HG03139 (cell line): ENCODE data around the gene SEPTIN2.
"Not testable (repeated sequence)": the region's sequence is repeated elsewhere in the genome, so short reads cannot be mapped to it uniquely, and the experiment has no call there.

ENCODE experiments used
- ATAC-seq: cut with Tn5 transposase; IDR thresholded peaks from one replicate; pipeline ENCODE4 v1.9.1; 2021; ENCODE audit not compliant: unreplicated experiment

Gene SEPTIN2

DNA sequence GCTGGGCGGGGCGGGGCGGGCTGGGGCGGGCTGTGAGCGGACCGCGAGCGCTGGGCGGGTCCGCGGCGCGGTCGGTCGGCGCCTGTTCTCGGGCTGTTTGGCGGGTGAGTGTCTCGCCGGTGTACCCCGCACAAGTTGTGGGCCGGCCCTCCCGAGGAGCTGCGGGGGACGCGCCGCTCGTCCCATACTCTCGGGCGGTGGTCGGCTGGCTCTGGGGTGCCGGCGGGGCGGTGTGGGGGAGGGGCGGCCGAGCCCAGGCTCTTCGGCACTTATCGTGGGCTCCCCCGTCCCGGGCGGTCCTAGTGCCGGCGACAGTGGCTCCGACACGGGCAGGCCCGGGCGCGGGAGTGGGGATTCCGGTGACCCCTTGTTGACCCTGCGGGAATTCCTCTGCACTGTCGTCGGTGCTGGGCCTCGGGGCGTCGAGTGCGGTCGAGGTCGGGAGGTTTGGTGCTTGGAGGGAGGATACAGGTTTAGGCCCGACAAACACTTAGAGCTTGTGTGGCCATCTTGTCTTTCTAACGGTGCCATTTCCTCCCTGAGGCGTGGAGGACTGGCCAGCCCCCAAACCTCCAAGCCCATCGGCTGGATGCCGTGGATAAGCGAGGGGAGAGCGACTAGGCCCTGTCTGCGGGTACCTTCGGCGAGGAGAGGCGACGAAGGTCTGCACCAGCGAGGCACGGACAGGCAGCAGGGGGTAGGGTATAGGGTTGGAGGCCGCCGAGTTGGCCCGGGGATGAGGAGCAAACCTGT is at the start of gene SEPTIN2:
Gene SEPTIN2, plus strand, starts transcription at position 47 of the 753 bp plus-strand sequence. CDS start 8,308 bp downstream, outside the sequence.
- ATAC-seq: peak; percentile 32

DNA sequence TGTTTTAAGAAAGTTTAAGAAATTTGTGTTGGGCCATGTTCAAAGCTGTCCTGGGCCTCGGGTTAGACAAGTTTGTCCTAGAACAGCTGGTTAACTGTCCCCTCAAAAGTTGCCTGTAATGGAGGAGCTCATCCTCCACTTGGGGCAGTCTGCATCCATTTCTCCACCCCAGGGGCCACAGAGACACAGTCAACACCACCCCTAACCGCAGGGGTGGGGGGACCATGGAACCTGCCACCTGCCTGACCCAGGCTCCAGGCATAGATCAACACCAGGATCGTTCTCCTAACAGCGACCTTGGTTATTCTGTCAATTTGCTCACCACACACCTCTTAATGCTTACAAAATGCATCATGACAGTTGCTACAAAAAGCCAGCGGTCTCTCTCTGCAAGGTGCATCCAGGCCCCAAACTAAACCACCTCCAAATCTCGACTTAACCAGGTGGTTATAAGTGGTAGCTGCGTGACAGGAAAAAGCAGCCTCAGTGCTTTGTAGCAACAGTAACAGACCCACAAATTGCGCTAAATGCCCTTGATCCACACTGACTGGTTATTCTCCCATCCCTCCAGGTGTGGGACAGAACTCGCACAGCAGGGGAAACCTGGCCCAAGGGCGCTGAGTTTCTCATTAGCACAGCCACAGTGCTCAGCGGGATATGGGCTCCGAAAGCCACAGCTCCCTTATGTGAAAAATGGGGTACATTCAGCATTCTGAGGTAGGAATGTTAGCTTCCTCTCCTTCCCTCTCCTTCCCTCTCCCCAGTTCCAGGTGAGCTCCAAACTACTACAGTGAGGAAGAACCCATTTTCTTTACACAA is 48.3 kb upstream of the SEPTIN2 start:
- no peak for ATAC-seq

DNA sequence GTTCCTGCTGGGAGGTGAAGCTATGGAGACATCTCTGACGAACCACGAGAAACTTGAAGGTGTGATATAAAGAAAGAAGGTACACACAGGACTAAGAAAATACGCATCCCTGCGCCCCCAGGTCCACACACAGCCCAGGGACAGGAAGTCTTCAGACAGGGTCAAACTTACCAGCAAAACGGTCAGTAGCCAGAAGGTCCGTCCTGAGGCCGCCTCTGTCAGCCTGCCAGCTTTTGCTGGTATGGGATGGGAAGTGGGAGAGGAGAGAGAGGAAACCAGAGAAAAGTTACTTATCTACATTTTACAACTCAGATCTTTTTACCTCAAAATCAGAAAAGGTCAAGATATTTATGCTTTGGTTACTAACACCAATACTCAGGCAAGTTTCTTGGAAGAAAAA is 47.4 kb upstream of the SEPTIN2 start:
- ATAC-seq: no peak

DNA sequence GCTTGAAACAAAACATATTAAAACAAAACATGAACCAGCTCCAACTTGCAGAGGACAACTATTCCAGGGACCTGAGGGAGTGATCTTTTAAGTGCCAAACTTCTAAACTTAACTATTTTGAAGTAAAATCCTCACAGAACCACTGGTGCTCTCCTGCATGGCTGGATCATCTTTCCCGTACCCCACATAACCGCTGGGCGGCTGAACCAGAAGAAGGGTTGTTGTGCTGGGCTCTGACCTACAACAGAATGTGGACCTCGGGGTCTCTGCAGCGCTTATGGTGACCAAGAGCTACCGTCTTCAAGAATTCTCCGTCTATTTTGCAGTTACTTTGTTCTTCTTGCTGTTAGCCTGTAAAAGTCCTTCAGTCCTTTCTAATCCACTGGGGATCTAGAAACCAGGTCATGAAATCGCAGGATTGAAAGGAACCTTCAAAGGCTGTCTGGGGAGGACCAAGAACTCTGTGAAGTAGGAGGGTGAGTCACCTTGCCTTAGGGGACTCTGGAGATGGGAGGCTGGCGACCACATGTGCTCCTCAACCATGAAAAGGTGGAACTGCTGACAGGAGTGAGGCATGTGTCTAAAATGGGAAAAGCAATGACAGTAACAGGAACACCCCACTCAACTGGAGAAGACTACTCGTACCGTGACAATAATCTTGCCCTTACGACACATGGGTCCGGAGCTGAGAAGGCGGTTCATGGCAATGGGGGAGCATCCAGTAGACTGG is 46.8 kb upstream of the SEPTIN2 start:
- no peak for ATAC-seq

DNA sequence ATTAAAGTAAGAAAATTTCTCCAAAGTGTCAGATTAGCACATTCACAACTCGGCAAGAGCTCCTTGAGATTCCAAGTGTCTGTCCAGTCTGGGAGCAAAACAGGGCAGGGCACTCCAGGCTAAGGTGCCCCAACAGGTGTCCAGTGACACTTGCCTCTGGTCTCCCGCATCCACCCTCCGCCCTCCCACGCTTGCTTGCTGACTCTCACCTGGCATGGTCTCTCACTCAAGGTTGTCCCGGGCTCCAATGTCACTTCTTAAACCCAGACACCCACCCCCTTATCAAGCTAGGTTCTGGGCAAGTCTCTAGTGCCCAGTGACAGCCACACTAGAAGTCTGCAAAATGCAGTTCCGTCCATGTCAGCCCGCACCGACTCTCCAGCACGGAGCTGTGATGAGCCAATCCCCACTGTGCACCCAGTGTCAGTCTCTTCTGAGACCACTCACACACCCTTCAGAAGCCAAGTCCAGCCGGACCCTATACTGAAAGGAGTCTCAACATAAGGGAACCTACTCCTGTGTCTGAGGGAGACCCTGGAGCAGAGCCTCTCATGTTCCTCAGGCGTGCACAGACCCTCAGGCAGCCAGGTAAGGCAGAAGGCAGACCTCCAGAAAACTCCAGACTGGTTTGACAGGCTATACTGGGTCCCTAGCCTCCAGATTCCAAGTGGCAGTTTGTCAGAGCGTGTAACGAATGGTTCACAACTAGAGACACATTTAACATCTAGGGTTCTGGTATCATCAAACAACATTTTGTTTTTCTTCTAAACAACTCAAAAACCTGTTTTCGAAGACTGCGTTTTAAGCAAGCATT is 45.8 kb upstream of the SEPTIN2 start:
- no peak for ATAC-seq

DNA sequence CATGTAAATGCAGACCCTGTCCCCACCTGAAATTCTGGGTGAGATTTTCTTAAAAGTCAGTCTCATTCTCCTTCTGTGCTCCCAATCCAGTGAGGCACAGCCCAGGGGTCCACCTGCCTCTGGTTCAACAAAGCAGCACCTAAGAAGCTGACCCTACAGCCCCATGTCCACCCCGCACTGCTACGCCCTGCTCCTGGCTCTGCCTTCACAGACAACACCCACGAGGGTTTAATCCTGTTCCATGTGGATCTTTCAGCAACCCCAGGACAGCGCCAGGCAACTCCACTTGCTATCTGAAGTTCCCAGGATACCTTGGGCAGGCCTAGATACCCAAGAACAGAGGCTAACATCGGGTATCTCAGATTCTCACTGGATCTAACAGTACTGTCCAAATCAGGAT is 45.2 kb upstream of the SEPTIN2 start:
- ATAC-seq: no peak

DNA sequence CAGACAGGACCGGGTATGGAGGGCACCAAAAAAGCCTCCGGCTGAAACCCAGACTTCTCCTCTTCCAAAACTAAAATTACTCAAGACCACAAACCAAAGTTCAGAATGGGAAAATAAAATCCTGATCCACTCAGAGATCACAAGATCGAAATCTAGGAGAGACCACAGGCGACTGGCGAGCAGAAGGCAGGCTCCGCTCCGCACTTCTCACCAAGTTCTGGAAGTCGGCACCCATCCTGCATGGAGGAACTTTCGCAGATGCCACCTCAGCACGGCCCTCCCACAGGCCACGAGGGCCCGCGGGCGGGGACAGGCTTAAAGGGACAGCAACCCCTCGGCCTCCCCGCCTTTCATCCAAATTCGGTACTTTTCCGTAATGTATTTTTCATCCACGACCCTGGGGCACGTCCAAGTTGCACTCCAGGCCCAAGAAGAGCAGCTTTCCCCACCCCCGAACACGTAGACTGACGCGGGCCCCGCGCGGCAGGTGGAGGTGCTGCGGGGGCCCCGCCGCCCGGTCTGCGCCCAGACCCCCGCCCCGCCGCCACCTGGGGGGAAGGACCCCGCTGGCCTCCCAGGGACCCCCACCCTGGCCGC is 43.9 kb upstream of the SEPTIN2 start:
- ATAC-seq: peak; percentile 48

DNA sequence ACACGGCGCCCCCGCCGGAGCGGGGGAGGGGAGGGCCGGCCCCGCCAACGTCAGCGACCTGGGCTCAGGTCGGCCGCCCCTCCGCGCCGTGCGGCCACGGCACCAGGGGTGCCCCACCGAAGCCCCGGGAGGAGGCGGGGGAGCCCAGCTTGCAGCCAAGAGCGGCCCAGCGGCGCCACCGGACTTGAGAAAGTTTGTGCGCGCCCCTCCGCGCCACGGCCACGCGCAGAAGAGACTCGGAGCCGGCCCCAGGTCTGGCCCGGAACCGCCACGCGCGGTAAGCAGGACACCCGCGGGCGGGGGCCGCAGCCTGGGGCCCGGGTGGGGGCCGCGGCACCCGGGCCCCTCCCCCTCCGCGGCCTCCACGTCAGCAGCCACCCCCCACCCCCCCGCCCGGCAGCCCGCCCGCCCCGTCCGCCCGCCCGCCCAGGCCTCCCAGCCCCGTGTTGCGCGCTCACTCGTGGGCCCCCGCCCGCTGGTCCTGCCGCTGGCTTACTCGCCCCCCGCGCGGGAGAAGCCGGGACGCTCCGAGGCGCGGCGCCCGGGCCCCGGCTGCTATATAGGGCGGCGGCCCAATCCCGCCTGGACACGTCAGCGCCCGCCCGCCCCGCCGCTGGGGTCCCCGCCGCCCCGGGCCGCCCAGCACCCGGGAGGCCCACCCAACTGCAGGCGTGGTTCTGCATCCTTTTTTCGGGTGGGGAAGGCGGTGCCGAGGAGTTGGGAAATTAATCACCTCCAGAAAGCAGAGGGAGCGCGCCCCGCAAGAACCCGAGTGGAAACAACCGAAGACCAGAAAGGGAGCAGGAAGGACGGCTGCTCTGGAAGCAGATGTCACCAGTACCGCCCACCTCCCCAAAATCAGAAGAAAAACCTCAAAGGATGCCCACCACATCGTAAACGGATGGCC is 43.2 kb upstream of the SEPTIN2 start:
- peak; percentile 45 for ATAC-seq

DNA sequence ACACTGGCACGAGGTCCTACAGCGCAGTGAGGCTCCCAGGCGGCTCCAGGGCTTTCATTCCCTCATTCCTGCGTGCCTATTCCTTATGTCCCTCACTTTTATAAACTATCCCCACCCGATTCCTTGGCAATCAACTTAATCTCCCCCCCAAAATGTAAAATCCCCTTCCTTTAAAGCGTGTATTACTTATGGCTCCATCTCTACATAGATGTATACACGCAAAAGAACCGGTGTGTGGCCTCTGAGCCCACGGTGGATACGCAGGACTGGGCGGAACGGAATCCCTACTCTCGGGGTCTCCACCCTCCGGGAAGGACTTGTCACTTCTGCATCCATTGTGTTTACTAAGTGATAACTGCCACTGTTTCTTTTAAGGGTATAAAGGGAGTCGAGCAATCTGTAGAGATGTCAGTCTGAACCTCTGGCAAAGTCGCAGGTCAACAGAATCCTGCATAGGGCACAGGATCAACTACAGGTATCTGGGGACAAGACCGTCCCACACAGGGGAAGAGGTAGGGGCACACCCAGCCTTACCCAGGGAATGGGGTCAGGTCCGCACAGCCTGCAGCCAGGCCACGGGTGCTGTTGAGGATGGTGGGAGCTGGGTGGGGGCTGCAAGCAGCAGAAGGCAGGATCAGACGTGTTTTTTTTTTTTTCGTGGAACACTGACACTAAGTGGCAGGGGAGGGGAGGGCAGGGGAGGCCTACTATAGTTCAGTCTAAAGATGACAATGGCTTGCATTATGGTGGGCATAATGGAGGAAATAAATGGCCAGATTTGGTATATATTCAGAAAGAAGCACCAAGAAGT is 42.3 kb upstream of the SEPTIN2 start:
- no peak for ATAC-seq

DNA sequence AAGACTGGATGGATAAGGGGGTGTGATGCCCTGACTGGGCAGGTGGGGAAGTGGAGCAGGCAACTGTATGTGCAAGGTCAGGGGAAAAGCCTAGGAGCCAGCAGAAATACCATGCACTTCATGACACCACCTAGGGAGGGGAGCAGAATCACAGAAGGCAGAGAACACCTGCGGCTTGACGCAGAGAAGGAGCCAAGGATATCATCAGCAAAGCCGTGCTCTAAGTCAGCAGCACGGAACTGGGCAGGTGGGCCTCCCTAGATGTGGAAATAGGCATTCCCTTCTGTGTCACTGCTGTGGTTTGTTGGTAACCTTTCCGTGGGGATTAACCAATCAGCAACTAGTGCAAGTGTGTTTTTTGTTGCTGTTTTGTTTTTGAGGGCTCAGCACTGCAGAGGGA is 41.6 kb upstream of the SEPTIN2 start:
- no peak for ATAC-seq

DNA sequence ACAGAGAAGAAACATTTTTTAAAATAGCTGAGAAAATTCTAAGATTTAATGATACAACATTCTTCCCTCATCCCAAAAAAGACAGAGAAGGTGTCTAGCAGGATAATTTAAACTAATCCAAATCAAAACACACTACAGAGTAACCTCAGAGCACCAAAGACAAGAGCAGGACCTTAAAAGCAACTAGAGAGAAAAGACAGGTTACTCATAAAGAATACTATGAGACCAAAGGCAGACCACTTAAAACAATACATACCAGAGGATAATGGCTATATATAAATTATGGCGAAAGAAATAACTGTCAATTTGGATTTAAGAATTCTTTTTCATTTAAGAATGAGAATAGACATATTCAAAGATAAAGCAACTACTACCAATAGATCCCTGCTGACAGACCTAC is 40.2 kb upstream of the SEPTIN2 start:
- ATAC-seq: no peak

DNA sequence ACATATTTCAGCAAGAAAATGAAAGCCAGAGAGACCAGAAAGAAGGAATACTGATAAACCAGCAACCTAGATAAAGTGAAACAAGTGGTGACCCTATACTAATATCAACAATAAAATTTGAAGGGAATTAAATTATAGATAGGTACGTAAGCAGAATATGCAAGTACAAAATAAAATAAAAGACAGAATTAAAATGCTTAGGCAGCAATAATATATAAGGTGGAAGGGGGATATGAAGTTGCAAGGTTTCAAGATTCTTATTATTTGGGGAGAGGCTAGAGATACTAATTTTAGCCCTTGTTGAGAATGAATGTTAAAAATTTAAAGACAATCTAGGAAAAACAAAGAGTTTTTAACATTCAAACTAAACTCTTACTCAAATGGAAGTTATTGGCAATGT is 39.8 kb upstream of the SEPTIN2 start:
- no peak for ATAC-seq

DNA sequence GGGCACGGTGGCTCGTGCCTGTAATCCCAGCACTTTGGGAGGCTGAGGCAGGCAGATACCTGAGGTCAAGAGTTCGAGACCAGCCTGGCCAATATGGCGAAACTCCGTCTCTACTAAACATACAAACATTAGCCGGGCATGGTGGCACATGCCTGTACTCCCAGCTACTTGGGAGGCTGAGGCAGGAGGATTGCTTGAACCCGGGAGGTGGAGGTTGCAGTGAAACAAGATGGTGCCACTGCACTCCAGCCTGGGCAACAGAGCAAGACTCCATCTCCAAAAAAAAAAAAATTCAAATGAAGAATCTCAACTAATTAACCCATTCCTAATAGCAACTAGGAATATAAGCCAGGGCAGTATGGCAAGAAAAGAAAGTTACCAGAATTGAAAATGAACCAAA is 37.4 kb upstream of the SEPTIN2 start:
- ATAC-seq: not testable (repeated sequence)

DNA sequence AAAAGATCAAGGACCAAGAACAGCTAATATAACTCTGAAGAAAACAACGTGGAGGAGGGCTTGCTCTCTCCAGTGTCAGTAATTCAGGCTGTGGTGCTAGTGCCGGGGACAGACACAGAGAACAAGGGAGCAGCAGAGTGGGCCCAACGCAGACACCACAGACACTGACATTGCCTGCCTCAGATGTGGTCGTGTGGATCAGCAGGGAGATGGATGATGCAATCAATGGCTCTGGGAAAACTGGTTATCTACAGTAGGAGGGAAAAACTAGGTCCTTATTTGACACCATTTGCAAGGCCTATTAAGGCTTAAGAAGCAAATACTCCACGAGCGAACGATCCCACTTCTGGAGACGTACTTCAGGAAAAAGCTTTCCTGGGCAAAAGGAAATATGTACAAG is 36.3 kb upstream of the SEPTIN2 start:
- ATAC-seq: no peak

DNA sequence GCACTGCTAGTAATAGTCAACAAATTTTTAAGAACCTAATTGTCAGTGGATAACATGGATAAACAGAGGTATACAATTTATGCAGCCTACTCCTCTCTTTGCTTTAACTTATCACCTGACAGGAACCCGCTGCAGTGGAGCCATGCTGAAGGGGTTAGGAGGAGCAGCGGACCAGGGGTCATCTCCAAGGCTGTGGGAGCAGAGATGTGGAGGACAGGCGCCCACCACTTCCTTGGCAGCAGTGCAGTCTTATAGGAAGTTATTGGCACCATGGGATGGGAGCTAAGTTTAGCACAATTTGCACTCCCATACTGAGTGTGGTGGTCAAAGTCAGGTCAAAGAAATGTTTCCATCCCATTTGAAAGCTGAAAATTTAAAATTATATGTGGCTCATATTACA is 35.9 kb upstream of the SEPTIN2 start:
- no peak for ATAC-seq

DNA sequence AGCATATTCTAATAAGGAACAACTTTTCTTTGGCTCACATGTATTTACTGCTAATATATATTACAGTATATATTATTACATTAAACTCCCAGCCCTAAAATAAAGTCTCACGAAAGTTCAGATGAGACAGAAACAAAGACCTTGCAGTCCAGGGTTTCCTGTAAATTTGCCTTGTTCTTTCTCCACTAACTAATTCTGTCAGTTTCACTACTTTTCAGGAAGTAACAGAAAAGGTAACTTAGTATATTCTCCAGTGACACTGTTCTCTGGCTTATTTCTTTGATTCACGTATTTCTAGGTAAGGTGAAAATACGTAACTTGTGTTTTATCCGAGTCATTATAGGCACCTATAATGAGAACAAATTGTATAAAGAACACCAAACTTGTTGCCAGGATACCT is 35.4 kb upstream of the SEPTIN2 start:
- ATAC-seq: no peak

DNA sequence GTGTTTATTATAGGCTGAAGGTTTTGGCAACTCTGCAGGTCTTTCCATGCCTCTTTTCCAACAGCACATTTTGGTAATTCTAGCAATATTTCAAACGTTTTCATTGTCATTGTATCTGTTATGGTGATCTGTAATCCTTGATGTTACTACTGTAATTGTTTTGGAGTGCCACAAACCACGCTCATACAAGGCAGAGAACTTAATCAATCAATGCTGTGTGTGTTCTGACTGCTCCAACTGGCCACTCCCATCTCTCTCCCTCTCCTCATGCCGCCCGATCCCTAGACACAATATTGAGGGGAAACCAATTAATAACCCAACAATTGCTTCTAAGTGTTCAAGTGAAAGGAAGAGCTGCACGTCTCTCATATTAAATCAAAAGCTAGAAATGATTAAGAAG is 33.2 kb upstream of the SEPTIN2 start:
- ATAC-seq: no peak

DNA sequence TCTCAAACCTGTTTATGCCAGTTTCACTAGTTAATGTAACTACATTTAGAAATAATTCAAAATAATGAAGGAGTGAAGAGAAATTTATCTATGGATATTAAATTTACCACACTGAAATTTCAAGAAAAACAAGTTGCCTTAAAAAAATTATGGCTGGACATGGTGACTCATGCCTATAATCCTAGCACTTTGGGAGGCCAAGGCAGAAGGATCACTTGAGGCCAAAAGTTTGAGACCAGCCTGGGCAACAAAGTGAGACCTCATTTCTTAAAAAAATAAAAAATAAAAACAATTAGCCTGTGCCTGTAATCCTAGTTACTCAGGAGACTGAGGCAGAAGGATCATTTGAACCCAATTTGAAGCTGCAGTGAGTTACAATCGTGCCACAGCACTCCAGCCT is 30.1 kb upstream of the SEPTIN2 start:
- no peak for ATAC-seq
